ENCODE measurements around the gene CPVL. TPM values are rescaled to one million over a fixed set of nuclear protein-coding genes. Genes with fewer than 3 reads are reported as not detected.

Gene CPVL
- total and polyA plus RNA-seq, 2 experiments from 2014 or later: 31.9 to 37.8 TPM

GRCh38 chr7:28986028-28986764 lies 160.1 kb downstream of the CPVL start (continued):
- TF ChIP-seq STAT1 (IDR thresholded peaks at IDR 0.05; ENCODE audit: unreplicated experiment): no peak
- TF ChIP-seq, protein P1, sequence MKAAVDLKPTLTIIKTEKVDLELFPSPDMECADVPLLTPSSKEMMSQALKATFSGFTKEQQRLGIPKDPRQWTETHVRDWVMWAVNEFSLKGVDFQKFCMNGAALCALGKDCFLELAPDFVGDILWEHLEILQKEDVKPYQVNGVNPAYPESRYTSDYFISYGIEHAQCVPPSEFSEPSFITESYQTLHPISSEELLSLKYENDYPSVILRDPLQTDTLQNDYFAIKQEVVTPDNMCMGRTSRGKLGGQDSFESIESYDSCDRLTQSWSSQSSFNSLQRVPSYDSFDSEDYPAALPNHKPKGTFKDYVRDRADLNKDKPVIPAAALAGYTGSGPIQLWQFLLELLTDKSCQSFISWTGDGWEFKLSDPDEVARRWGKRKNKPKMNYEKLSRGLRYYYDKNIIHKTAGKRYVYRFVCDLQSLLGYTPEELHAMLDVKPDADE (IDR thresholded peaks at IDR 0.05): no peak

DNA sequence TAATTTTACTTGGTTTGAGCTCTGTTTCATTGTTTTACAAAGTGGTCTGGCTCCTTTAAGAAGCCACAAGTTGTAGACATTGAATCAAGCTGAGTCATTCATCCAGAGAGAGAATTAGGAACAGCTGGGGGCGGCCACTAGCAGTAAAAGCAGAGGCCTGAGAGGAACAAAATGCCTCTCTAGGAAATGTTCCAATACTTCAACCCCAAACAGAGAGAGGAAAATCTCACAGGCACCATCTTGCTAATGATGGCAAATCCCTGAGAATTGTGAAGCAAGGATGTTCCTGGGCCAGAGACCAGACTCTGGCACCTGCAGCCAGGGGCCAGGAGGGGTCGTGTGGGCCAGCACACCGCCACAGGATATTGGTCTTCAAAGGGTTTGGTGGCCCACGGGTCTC lies 161.7 kb downstream of the CPVL start:
- peak overlapping the region; percentile 70; the same call in 1 of the 2 replicates for H3K27ac Mint-ChIP-seq
- TF ChIP-seq, protein P2, sequence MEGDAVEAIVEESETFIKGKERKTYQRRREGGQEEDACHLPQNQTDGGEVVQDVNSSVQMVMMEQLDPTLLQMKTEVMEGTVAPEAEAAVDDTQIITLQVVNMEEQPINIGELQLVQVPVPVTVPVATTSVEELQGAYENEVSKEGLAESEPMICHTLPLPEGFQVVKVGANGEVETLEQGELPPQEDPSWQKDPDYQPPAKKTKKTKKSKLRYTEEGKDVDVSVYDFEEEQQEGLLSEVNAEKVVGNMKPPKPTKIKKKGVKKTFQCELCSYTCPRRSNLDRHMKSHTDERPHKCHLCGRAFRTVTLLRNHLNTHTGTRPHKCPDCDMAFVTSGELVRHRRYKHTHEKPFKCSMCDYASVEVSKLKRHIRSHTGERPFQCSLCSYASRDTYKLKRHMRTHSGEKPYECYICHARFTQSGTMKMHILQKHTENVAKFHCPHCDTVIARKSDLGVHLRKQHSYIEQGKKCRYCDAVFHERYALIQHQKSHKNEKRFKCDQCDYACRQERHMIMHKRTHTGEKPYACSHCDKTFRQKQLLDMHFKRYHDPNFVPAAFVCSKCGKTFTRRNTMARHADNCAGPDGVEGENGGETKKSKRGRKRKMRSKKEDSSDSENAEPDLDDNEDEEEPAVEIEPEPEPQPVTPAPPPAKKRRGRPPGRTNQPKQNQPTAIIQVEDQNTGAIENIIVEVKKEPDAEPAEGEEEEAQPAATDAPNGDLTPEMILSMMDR (conservative IDR thresholded peaks at IDR 0.05; ENCODE audit: low read depth in 2 of 2): 0 out of 4 replicates have a peak, but pooled peaks of 1 of the 2 experiments have one; percentile 17
- TF ChIP-seq, protein P3, sequence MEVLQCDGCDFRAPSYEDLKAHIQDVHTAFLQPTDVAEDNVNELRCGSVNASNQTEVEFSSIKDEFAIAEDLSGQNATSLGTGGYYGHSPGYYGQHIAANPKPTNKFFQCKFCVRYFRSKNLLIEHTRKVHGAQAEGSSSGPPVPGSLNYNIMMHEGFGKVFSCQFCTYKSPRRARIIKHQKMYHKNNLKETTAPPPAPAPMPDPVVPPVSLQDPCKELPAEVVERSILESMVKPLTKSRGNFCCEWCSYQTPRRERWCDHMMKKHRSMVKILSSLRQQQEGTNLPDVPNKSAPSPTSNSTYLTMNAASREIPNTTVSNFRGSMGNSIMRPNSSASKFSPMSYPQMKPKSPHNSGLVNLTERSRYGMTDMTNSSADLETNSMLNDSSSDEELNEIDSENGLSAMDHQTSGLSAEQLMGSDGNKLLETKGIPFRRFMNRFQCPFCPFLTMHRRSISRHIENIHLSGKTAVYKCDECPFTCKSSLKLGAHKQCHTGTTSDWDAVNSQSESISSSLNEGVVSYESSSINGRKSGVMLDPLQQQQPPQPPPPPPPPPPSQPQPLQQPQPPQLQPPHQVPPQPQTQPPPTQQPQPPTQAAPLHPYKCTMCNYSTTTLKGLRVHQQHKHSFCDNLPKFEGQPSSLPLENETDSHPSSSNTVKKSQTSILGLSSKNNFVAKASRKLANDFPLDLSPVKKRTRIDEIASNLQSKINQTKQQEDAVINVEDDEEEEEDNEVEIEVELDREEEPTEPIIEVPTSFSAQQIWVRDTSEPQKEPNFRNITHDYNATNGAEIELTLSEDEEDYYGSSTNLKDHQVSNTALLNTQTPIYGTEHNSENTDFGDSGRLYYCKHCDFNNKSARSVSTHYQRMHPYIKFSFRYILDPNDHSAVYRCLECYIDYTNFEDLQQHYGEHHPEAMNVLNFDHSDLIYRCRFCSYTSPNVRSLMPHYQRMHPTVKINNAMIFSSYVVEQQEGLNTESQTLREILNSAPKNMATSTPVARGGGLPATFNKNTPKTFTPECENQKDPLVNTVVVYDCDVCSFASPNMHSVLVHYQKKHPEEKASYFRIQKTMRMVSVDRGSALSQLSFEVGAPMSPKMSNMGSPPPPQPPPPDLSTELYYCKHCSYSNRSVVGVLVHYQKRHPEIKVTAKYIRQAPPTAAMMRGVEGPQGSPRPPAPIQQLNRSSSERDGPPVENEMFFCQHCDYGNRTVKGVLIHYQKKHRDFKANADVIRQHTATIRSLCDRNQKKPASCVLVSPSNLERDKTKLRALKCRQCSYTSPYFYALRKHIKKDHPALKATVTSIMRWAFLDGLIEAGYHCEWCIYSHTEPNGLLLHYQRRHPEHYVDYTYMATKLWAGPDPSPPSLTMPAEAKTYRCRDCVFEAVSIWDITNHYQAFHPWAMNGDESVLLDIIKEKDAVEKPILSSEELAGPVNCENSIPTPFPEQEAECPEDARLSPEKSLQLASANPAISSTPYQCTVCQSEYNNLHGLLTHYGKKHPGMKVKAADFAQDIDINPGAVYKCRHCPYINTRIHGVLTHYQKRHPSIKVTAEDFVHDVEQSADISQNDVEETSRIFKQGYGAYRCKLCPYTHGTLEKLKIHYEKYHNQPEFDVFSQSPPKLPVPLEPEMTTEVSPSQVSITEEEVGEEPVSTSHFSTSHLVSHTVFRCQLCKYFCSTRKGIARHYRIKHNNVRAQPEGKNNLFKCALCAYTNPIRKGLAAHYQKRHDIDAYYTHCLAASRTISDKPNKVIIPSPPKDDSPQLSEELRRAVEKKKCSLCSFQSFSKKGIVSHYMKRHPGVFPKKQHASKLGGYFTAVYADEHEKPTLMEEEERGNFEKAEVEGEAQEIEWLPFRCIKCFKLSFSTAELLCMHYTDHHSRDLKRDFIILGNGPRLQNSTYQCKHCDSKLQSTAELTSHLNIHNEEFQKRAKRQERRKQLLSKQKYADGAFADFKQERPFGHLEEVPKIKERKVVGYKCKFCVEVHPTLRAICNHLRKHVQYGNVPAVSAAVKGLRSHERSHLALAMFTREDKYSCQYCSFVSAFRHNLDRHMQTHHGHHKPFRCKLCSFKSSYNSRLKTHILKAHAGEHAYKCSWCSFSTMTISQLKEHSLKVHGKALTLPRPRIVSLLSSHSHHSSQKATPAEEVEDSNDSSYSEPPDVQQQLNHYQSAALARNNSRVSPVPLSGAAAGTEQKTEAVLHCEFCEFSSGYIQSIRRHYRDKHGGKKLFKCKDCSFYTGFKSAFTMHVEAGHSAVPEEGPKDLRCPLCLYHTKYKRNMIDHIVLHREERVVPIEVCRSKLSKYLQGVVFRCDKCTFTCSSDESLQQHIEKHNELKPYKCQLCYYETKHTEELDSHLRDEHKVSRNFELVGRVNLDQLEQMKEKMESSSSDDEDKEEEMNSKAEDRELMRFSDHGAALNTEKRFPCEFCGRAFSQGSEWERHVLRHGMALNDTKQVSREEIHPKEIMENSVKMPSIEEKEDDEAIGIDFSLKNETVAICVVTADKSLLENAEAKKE (CRISPR knock-in tag; IDR thresholded peaks at IDR 0.05): peak; percentile 85
- no peak for TF ChIP-seq ZNF331 (CRISPR knock-in tag; IDR thresholded peaks at IDR 0.05; ENCODE audit: low read depth)
- no peak overlapping the region for H3K4me2 ChIP-seq
- no peaks in the 10 kb centered on the region for H3K79me2 ChIP-seq (replicated peaks; ENCODE audit: insufficient read depth)
- no peaks in the 10 kb centered on the region for H4K20me1 ChIP-seq (replicated peaks; ENCODE audit: insufficient read depth)
- peaks cover 23% of the 10 kb centered on the region for H3K4me1 ChIP-seq (ENCODE audit: insufficient read depth)
- peaks cover 42% of the 10 kb centered on the region for H3K4me1 Mint-ChIP-seq
- no peak overlapping the region for H3K27ac ChIP-seq (ENCODE audit: low read depth)
- H3K27me3 Mint-ChIP-seq (ENCODE audit: insufficient read depth, low read depth, poor library complexity): peaks cover 2% of the 10 kb centered on the region
- no peaks in the 10 kb centered on the region for H3F3A ChIP-seq (replicated peaks; ENCODE audit: low read depth)
- ATAC-seq: peak; percentile 82
- no peak overlapping the region for H3K4me3 Mint-ChIP-seq
- H3K27me3 ChIP-seq (ENCODE audit: insufficient read depth): no peaks in the 10 kb centered on the region
- no peaks in the 10 kb centered on the region for H3K36me3 Mint-ChIP-seq (ENCODE audit: low read depth)
- H2AFZ ChIP-seq: peak overlapping the region; percentile 72
- H3K9me2 ChIP-seq (ENCODE audit: insufficient read depth): 0 out of 2 replicates have a peak, but pooled peaks cover 6% of the 10 kb centered on the region
- DNase-seq (ENCODE audit: low spot score): peak; percentile 49
- no peak overlapping the region for H3K4me3 ChIP-seq
- no peaks in the 10 kb centered on the region for H3K36me3 ChIP-seq (ENCODE audit: insufficient read depth)
- H3K9me3 Mint-ChIP-seq: no peaks in the 10 kb centered on the region
